T-cell (primary cell): Measurements from ENCODE around the gene RACGAP1. TPM values are rescaled to one million over a fixed set of nuclear protein-coding genes. Genes with fewer than 3 reads are reported as not detected.

ENCODE experiments used
- ATAC-seq, 4 experiments: fragments of 200-7000 bp in 3 of 4; fragments of 150-1000 bp in 1 of 4; cut with Tn5 transposase; replicated peaks in 1 of 4; 1 replicate in 3 of 4; 2 replicates in 1 of 4; pipeline ENCODE4 v1.10.0; 2021; ENCODE audit warnings: moderate library complexity in 3 of 4, mild to moderate bottlenecking in 2 of 4, moderate number of reproducible peaks in 1 of 4
- CTCF ChIA-PET, 2 donors: fragments of 300-600 bp; sonication (Branson Sonifier 250); formaldehyde crosslinking; loops; one replicate each; lab custom pipeline; 2022; ENCODE audit warnings: antibody characterized with exemption in 2 of 2; lab: Charles Lee
- POLR2A ChIA-PET, 2 donors: fragments of 300-600 bp; sonication (Branson Sonifier 250); formaldehyde crosslinking; loops; one replicate each; lab custom pipeline; 2022; ENCODE audit warnings: antibody characterized with exemption in 2 of 2; lab: Charles Lee
- DNase-seq, 35 experiments: peaks; one replicate each; pipeline versions ENCODE4 v3.0.0 to v3.0.0-alpha.2; 2013 to 2023
- H3K27ac ChIP-seq: one replicate; pipeline ENCODE4 v1.5.1; 2013; ENCODE audit warnings: low read length
- H3K27me3 ChIP-seq, 2 experiments: replicated peaks in 1 of 2; 1 replicate in 1 of 2; 2 replicates in 1 of 2; pipeline versions ENCODE4 v1.6.1 to v1.7.0; 2013; ENCODE audit warnings: low read length in 1 of 2, mixed read lengths in 1 of 2; ENCODE audit not compliant: control insufficient read depth in 2 of 2, insufficient read depth in 2 of 2; ENCODE audit errors: extremely low read depth in 1 of 2
- H3K36me3 ChIP-seq, 2 donors: 1 replicate in 1 of 2; 2 replicates in 1 of 2; pipeline versions ENCODE4 v1.6.1 to v1.7.0; 2013; ENCODE audit warnings: low read length in 1 of 2; ENCODE audit not compliant: control insufficient read depth in 2 of 2, insufficient read depth in 1 of 2; ENCODE audit errors: extremely low read depth in 1 of 2
- H3K4me1 ChIP-seq, 2 experiments: 1 replicate in 1 of 2; 2 replicates in 1 of 2; pipeline versions ENCODE4 v1.6.1 to v1.7.0; 2013; ENCODE audit warnings: low read length in 2 of 2, mixed read lengths in 1 of 2; ENCODE audit not compliant: insufficient read depth in 2 of 2, control insufficient read depth in 1 of 2; ENCODE audit errors: extremely low read depth in 1 of 2
- H3K4me3 ChIP-seq, 2 donors: 1 replicate in 1 of 2; 2 replicates in 1 of 2; pipeline versions ENCODE4 v1.5.1 to v1.7.0; 2013; ENCODE audit warnings: mild to moderate bottlenecking in 2 of 2, low read length in 1 of 2, moderate library complexity in 1 of 2; ENCODE audit not compliant: control insufficient read depth in 1 of 2; ENCODE audit errors: extremely low read depth in 1 of 2
- H3K9me3 ChIP-seq: 2 replicates; pipeline ENCODE4 v1.7.0; 2013
- H3K27ac Mint-ChIP-seq, 2 donors: one replicate each; pipeline ENCODE4 v1.8.0; 2020 to 2021; ENCODE audit warnings: mild to moderate bottlenecking in 2 of 2, mixed read lengths in 2 of 2
- H3K27me3 Mint-ChIP-seq, 2 donors: one replicate each; pipeline ENCODE4 v1.8.0; 2021 to 2022; ENCODE audit warnings: mixed read lengths in 2 of 2
- H3K36me3 Mint-ChIP-seq: one replicate; pipeline ENCODE4 v1.8.0; 2021; ENCODE audit warnings: mixed read lengths
- H3K4me1 Mint-ChIP-seq, 3 donors: one replicate each; pipeline ENCODE4 v1.8.0; 2020 to 2022; ENCODE audit warnings: mixed read lengths in 3 of 3, mild to moderate bottlenecking in 1 of 3
- H3K4me3 Mint-ChIP-seq, 3 donors: one replicate each; pipeline ENCODE4 v1.8.0; 2020 to 2022; ENCODE audit warnings: mild to moderate bottlenecking in 3 of 3, mixed read lengths in 3 of 3, moderate library complexity in 3 of 3
- H3K9me3 Mint-ChIP-seq, 3 donors: one replicate each; pipeline ENCODE4 v1.8.0; 2020 to 2022; ENCODE audit warnings: mixed read lengths in 3 of 3
- WGBS: methylation state at CpG from one replicate; pipeline ENCODE4 v1.1.5; 2013; ENCODE audit warnings: missing lambda C conversion rate; ENCODE audit not compliant: insufficient coverage; 5-methylcytosine and 5-hydroxymethylcytosine counted together
- total RNA-seq, 35 experiments: library from RNA in 6 of 35; stranded (reverse) in 6 of 35; fragments of 120-200 nt in 1 of 35; gene quantifications; one replicate each; pipeline versions ENCODE4 v1.2.1 to v1.2.4 and lab custom pipeline; 2013 to 2026

The RACGAP1 gene
- total RNA-seq, 5 donors from 2014 or later (not counting 1 experiment from before 2014, with no cell fraction given) = 5.5 to 14.8 (median 13.9) TPM

GRCh38 chr12:49952391-49953055, 72.8 kb downstream of the RACGAP1 start:
- H3K27me3 ChIP-seq = peaks cover 10 to 82% of the 10 kb centered on the region in 2 experiments
- H3K27ac Mint-ChIP-seq = no peak overlapping the region
- H3K27me3 Mint-ChIP-seq = peaks cover 27 to 58% of the 10 kb centered on the region in 2 donors
- no peaks in the 10 kb centered on the region for H3K4me1 ChIP-seq
- H3K9me3 ChIP-seq = no peaks in the 10 kb centered on the region
- H3K4me1 Mint-ChIP-seq = peaks cover 0 to 3% (median 0%) of the 10 kb centered on the region in 3 donors
- DNase-seq = no peak
- no peaks in the 10 kb centered on the region for H3K36me3 Mint-ChIP-seq
- H3K9me3 Mint-ChIP-seq = no peaks in the 10 kb centered on the region
- H3K4me3 Mint-ChIP-seq = no peak overlapping the region
- H3K36me3 ChIP-seq = no peaks in the 10 kb centered on the region
- no peak for ATAC-seq
- H3K4me3 ChIP-seq = no peak overlapping the region
- 60% methylated on average over 1 of the region's 1 CpG for WGBS
- no peak overlapping the region for H3K27ac ChIP-seq
- POLR2A ChIA-PET = no interaction called here
- CTCF ChIA-PET = interaction anchor here in 1 of 2 donors (0.6 kb wide), 1 partner anchor 22 kb away, joined by 3 read pairs; no protein-coding TSS in a partner anchor

GRCh38 chr12:49951411-49952240, 73.7 kb downstream of the RACGAP1 start:
- H3K4me1 Mint-ChIP-seq = peaks cover 0 to 3% (median 0%) of the 10 kb centered on the region in 3 donors
- H3K27ac Mint-ChIP-seq = no peak overlapping the region
- H3K4me3 ChIP-seq = no peak overlapping the region
- H3K4me3 Mint-ChIP-seq = no peak overlapping the region
- WGBS = 64% methylated on average over 10 of the region's 14 CpGs
- no peak overlapping the region for H3K27ac ChIP-seq
- peaks cover 10 to 73% of the 10 kb centered on the region in 2 experiments for H3K27me3 ChIP-seq
- ATAC-seq = no peak
- DNase-seq = no peak
- no peaks in the 10 kb centered on the region for H3K9me3 ChIP-seq
- H3K36me3 ChIP-seq = no peaks in the 10 kb centered on the region
- no peaks in the 10 kb centered on the region for H3K4me1 ChIP-seq
- POLR2A ChIA-PET = no interaction called here
- H3K36me3 Mint-ChIP-seq = no peaks in the 10 kb centered on the region
- CTCF ChIA-PET = no interaction called here
- no peaks in the 10 kb centered on the region for H3K9me3 Mint-ChIP-seq
- peaks cover 19 to 50% of the 10 kb centered on the region in 2 donors for H3K27me3 Mint-ChIP-seq

GRCh38 chr12:49950273-49951251, 74.7 kb downstream of the RACGAP1 start, which contains the start of gene AQP2:
TSS of gene AQP2 (plus strand) at chr12:49950737. CDS start at chr12:49950831, 94 bp downstream.
- Histone ChIP-seq H3K36me3 (no peaks in the 10 kb centered on the region), H3K27me3 (peaks cover 10 to 63% of the 10 kb centered on the region in 2 experiments), H3K9me3 (no peaks in the 10 kb centered on the region), H3K27ac (no peak within 1 kb of the TSS), H3K4me1 (peaks cover 0 to 2% of the 10 kb centered on the region in 2 experiments), H3K4me3 (no peak within 1 kb of the TSS)
- ChIA-PET CTCF (no interaction called here), POLR2A (interaction anchor here in 1 of 2 donors (0.7 kb wide), 1 partner anchor 11 kb away, joined by 6 read pairs; no protein-coding TSS in a partner anchor)
- Mint-ChIP-seq H3K27me3 (peaks cover 15 to 43% of the 10 kb centered on the region in 2 donors), H3K4me1 (peaks cover 6 to 10% (median 8%) of the 10 kb centered on the region in 3 donors), H3K36me3 (no peaks in the 10 kb centered on the region), H3K27ac (no peak within 1 kb of the TSS), H3K9me3 (no peaks in the 10 kb centered on the region), H3K4me3 (no peak within 1 kb of the TSS)
- 83% methylated on average over 27 of the region's 32 CpGs for WGBS
- ATAC-seq (no peak), DNase-seq (no peak)

GRCh38 chr12:49949866-49950265, 75.4 kb downstream of the RACGAP1 start:
- peaks cover 13 to 15% (median 15%) of the 10 kb centered on the region in 3 donors for H3K4me1 Mint-ChIP-seq
- no peak for DNase-seq
- no peak overlapping the region for H3K4me3 Mint-ChIP-seq
- ChIA-PET CTCF (no interaction called here), POLR2A (interaction anchor here in 1 of 2 donors (0.7 kb wide), 1 partner anchor 11 kb away, joined by 6 read pairs; no protein-coding TSS in a partner anchor)
- H3K27ac ChIP-seq = no peak overlapping the region
- no peak overlapping the region for H3K4me3 ChIP-seq
- no CpG with 5 or more reads among the region's 3 CpGs for WGBS
- peaks cover 13 to 41% of the 10 kb centered on the region in 2 donors for H3K27me3 Mint-ChIP-seq
- H3K36me3 Mint-ChIP-seq = no peaks in the 10 kb centered on the region
- ATAC-seq = no peak
- H3K27ac Mint-ChIP-seq = no peak overlapping the region
- H3K4me1 ChIP-seq = peaks cover 0 to 7% of the 10 kb centered on the region in 2 experiments
- no peaks in the 10 kb centered on the region for H3K9me3 ChIP-seq
- no peaks in the 10 kb centered on the region for H3K36me3 ChIP-seq
- peaks cover 9 to 56% of the 10 kb centered on the region in 2 experiments for H3K27me3 ChIP-seq
- no peaks in the 10 kb centered on the region for H3K9me3 Mint-ChIP-seq

- H3K4me1 Mint-ChIP-seq = peaks cover 17 to 20% (median 18%) of the 10 kb centered on the region in 3 donors
- H3K36me3 Mint-ChIP-seq = no peaks in the 10 kb centered on the region
- ChIA-PET POLR2A (no interaction called here), CTCF (no interaction called here)
- no peaks in the 10 kb centered on the region for H3K9me3 Mint-ChIP-seq
- Histone ChIP-seq H3K9me3 (no peaks in the 10 kb centered on the region), H3K4me3 (no peak overlapping the region), H3K36me3 (no peaks in the 10 kb centered on the region), H3K4me1 (peaks cover 0 to 9% of the 10 kb centered on the region in 2 experiments), H3K27me3 (peaks cover 4 to 49% of the 10 kb centered on the region in 2 experiments), H3K27ac (no peak overlapping the region)
- peaks cover 6 to 34% of the 10 kb centered on the region in 2 donors for H3K27me3 Mint-ChIP-seq
- no peak overlapping the region for H3K27ac Mint-ChIP-seq
- no peak overlapping the region for H3K4me3 Mint-ChIP-seq
- ATAC-seq (no peak), DNase-seq (no peak)
- 76% methylated on average over 5 of the region's 13 CpGs for WGBS
These were observed 76.1 kb downstream of the RACGAP1 start for GRCh38 chr12:49948866-49949845.
